Subcutaneous abdominal adipose tissue (tissue), 5 donors: ENCODE results near the gene GARIN1A.
"Not testable (repeated sequence)": the region's sequence is repeated elsewhere in the genome, so short reads cannot be mapped to it uniquely, and the experiment has no call there.

Experiments used
- H3K27ac ChIP-seq: one replicate; pipeline ENCODE4 v1.7.0; 2013; ENCODE audit warnings: low read depth, mild to moderate bottlenecking, inconsistent platforms, low read length, moderate library complexity
- H3K27me3 ChIP-seq, 5 donors: one replicate each; pipeline ENCODE4 v1.7.0; 2013; ENCODE audit warnings: low read length in 5 of 5, inconsistent platforms in 1 of 5; ENCODE audit not compliant: control insufficient read depth in 5 of 5, insufficient read depth in 4 of 5
- H3K36me3 ChIP-seq, 5 donors: one replicate each; pipeline ENCODE4 v1.7.0; 2013; ENCODE audit warnings: low read length in 5 of 5; ENCODE audit not compliant: control insufficient read depth in 5 of 5, insufficient read depth in 5 of 5
- H3K4me1 ChIP-seq, 5 donors: one replicate each; pipeline ENCODE4 v1.7.0; 2013; ENCODE audit warnings: low read length in 5 of 5, mild to moderate bottlenecking in 3 of 5, moderate library complexity in 1 of 5; ENCODE audit not compliant: control insufficient read depth in 5 of 5, insufficient read depth in 5 of 5
- H3K4me3 ChIP-seq, 5 donors: one replicate each; pipeline ENCODE4 v1.7.0; 2013; ENCODE audit warnings: low read length in 5 of 5, low read depth in 1 of 5
- H3K9ac ChIP-seq, 5 donors: one replicate each; pipeline ENCODE4 v1.7.0; 2013; ENCODE audit warnings: low read length in 5 of 5, mild to moderate bottlenecking in 4 of 5, moderate library complexity in 3 of 5
- H3K9me3 ChIP-seq, 5 donors: one replicate each; pipeline ENCODE4 v1.7.0; 2013; ENCODE audit warnings: low read length in 5 of 5; ENCODE audit not compliant: control insufficient read depth in 5 of 5
- donor health status: healthy.
- donor health status: healthy.
- donor health status: healthy.
- donor health status: healthy.
- donor health status: healthy.

The GARIN1A gene

GRCh38 chr7:128671992-128672391, at the start of gene GARIN1A:
GARIN1A (plus strand) TSS chr7:128672292; CDS start chr7:128672398, 106 bp downstream.
- Histone ChIP-seq H3K9me3 (no peaks in the 10 kb centered on the region), H3K9ac (no peak within 1 kb of the TSS), H3K27me3 (no peaks in the 10 kb centered on the region), H3K4me1 (no peaks in the 10 kb centered on the region), H3K27ac (no peak within 1 kb of the TSS), H3K4me3 (no peak within 1 kb of the TSS), H3K36me3 (peaks cover 0 to 5% (median 0%) of the 10 kb centered on the region in 5 donors)

DNA sequence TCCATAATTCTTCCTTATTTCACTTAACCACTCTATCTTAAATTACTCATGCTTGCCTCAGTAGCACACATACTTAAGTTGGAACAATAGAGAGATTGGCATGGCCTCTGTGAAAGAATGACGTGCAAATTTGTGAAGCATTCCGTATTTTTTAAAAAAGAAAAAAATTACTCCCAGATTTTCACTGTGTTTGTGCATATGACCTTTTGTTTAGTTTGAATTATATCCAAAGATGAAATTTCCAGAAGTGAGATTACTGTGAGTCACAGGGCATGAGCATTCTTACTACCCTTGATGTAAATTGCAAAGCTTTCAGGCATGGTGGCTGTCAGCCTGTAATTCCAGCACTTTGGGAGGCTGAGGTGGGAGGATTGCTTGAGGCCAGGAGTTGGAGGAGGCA, 45.0 kb upstream of the GARIN1A start:
- not testable (repeated sequence) for H3K4me1 ChIP-seq, H3K9me3 ChIP-seq, H3K4me3 ChIP-seq, H3K27me3 ChIP-seq, H3K9ac ChIP-seq, H3K27ac ChIP-seq
- H3K36me3 ChIP-seq: peaks cover 3 to 31% (median 15%) of the 10 kb centered on the region in 5 donors

DNA sequence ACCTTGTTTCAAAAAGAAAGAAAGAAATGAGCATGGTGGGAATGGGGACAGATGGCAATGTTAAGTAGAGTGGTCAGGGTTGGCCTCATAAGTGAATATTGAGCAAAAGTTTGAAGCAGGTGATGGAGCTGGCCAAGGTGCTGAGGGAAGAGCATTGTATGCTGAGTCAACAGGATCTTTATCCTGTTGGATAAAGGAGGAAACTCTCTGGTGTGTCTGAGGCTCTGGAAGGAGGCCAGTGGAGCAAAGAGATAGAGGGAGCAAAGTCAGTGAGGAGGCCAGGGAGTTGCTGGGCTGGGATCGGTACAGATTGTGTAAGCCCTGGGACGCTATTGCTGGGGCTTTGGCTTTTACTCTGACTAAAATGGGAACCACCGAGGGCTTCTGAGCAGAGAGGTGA, 38.2 kb upstream of the GARIN1A start:
- H3K36me3 ChIP-seq: peaks cover 3 to 44% (median 23%) of the 10 kb centered on the region in 5 donors
- H3K4me3 ChIP-seq, H3K9ac ChIP-seq, H3K27ac ChIP-seq, H3K9me3 ChIP-seq, H3K27me3 ChIP-seq, H3K4me1 ChIP-seq: not testable (repeated sequence)

DNA sequence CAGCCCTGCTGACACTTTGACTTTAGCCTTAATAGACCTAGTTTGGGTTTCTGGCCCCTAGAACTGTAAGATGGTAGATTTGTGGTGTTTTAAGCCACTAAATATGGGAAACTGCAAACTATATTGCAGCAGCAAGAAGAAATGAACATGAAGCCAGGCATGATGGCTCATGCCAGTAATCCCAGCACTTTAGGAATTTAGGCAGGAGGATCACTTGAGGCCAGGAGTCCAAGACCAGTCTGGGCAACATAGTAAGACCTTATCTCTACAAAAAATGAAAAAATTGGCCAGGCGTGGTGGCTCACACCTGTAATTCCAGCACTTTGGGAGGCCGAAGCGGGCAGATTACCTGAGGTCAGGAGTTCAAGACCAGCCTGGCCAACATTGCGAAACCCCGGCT, 26.9 kb upstream of the GARIN1A start:
- not testable (repeated sequence) for H3K9me3 ChIP-seq, H3K27me3 ChIP-seq, H3K27ac ChIP-seq

GRCh38 chr7:128645844-128646243, 26.2 kb upstream of the GARIN1A start:
- not testable (repeated sequence) for H3K4me1 ChIP-seq, H3K4me3 ChIP-seq, H3K9ac ChIP-seq, H3K27ac ChIP-seq, H3K9me3 ChIP-seq, H3K27me3 ChIP-seq
- H3K36me3 ChIP-seq: peaks cover 3 to 26% (median 12%) of the 10 kb centered on the region in 5 donors

More for the DNA sequence above, 26.9 kb upstream of the GARIN1A start:
- not testable (repeated sequence) for H3K9ac ChIP-seq, H3K4me3 ChIP-seq, H3K4me1 ChIP-seq
- H3K36me3 ChIP-seq: peaks cover 3 to 29% (median 13%) of the 10 kb centered on the region in 5 donors

DNA sequence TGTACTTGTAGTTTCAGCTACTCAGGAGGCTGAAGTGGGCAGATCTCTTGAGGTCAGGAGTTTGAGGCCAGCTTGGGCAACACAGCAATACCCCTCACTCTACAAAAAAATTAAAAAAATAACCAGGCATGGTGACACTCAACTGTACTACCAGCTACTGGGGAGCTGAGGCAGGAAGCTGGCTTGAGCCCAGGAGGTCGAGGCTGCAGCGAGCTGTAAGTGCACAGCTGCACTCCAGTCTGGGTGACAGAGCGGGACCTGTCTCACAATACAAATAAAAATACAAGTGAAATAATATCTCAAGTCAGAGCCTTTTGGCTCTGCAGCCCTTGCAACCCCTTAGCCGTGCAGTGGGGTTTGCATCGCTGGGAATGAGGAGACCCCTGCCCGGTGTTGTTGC, 25.2 kb upstream of the GARIN1A start:
- H3K9ac ChIP-seq, H3K4me1 ChIP-seq, H3K27ac ChIP-seq, H3K4me3 ChIP-seq, H3K9me3 ChIP-seq, H3K27me3 ChIP-seq: not testable (repeated sequence)
- H3K36me3 ChIP-seq: peaks cover 3 to 22% (median 9%) of the 10 kb centered on the region in 5 donors

GRCh38 chr7:128651096-128651495, 21.0 kb upstream of the GARIN1A start:
- H3K27me3 ChIP-seq, H3K27ac ChIP-seq: not testable (repeated sequence)

DNA sequence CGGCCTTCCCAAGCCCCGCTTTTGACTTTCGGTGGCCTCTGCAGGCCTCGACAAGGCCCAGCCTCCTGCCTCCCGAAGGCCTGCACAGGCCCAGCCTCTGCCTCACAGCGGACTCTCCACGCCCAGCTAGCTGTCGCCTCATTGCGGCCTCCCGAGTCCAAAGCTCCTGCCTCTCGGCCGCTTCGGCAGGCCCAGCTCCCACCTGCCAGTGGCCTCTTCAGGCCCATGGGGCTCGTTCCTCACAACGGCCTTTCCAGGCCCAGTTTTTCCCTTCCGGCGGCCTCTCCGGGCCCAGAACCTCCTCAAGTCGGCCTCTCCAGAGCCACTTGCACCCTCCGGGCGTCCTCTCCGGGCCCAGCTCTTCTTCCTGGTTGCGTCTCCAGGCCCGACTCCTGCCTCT, 19.5 kb upstream of the GARIN1A start:
- H3K27me3 ChIP-seq, H3K4me3 ChIP-seq, H3K9ac ChIP-seq, H3K27ac ChIP-seq, H3K9me3 ChIP-seq, H3K4me1 ChIP-seq: not testable (repeated sequence)
- H3K36me3 ChIP-seq: peaks cover 0 to 10% (median 4%) of the 10 kb centered on the region in 5 donors

More at GRCh38 chr7:128651096-128651495, 21.0 kb upstream of the GARIN1A start:
- not testable (repeated sequence) for H3K4me3 ChIP-seq, H3K9me3 ChIP-seq, H3K4me1 ChIP-seq, H3K9ac ChIP-seq
- peaks cover 0 to 10% (median 4%) of the 10 kb centered on the region in 5 donors for H3K36me3 ChIP-seq

- H3K4me1 ChIP-seq, H3K9ac ChIP-seq, H3K27me3 ChIP-seq, H3K9me3 ChIP-seq, H3K4me3 ChIP-seq, H3K27ac ChIP-seq: not testable (repeated sequence)
- H3K36me3 ChIP-seq: peaks cover 0 to 10% (median 4%) of the 10 kb centered on the region in 5 donors
Measured at GRCh38 chr7:128653197-128653596, 18.9 kb upstream of the GARIN1A start.

GRCh38 chr7:128654080-128654479, 18.0 kb upstream of the GARIN1A start:
- peaks cover 0 to 10% (median 4%) of the 10 kb centered on the region in 5 donors for H3K36me3 ChIP-seq
- H3K9ac ChIP-seq, H3K4me3 ChIP-seq, H3K27me3 ChIP-seq, H3K9me3 ChIP-seq, H3K27ac ChIP-seq, H3K4me1 ChIP-seq: not testable (repeated sequence)

DNA sequence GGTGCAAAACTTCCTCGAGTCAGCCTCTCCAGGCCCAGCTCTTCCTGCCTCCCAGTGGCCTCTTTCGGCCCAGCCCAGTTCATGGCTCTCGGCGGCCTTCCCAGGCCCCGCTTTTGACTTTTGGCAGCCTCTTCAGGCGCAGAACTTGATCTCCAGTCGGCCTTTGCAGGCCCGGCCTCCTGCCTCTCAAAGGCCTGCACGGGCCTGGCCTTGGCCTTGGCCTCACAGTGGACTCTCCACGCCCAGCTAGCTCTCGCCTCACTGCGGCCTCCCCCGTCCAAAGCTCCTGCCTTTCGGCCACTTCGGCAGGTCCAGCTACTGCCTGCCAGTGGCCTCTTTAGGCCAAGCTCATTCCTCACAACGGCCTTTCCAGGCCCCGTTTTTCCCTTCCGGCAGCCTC, 17.6 kb upstream of the GARIN1A start:
- not testable (repeated sequence) for H3K4me3 ChIP-seq, H3K4me1 ChIP-seq, H3K9me3 ChIP-seq, H3K27ac ChIP-seq, H3K27me3 ChIP-seq, H3K9ac ChIP-seq
- H3K36me3 ChIP-seq: peaks cover 0 to 10% (median 4%) of the 10 kb centered on the region in 5 donors
